BE2C (cell line): ENCODE results near the gene SMOC1.

Experiments
- DNase-seq: peaks from one replicate; pipeline ENCODE4 v3.0.0-alpha.2; 2020
- H3K27me3 ChIP-seq: fragments of 250-450 bp; sonication (Bioruptor Pico); 2 replicates; pipeline ENCODE4 v1.5.1; 2020; ENCODE audit warnings: mild to moderate bottlenecking
- H3K36me3 ChIP-seq: fragments of 250-450 bp; sonication (Bioruptor Pico); 2 replicates; pipeline ENCODE4 v1.5.1; 2020; ENCODE audit warnings: mild to moderate bottlenecking
- H3K4me1 ChIP-seq: fragments of 250-450 bp; sonication (Bioruptor Pico); 2 replicates; pipeline ENCODE4 v1.5.1; 2020
- H3K4me3 ChIP-seq: 2 replicates; pipeline ENCODE4 v1.5.1; 2011; ENCODE audit warnings: low read depth, low read length
- H3K9me3 ChIP-seq: fragments of 250-450 bp; sonication (Bioruptor Pico); 2 replicates; pipeline ENCODE4 v1.5.1; 2020
- TF ChIP-seq, protein P1 (sequence below): IDR thresholded peaks from 2 replicates; pipeline ENCODE4 v1.5.1; 2012; ENCODE audit warnings: mild to moderate bottlenecking, low read depth, low read length

Gene SMOC1

DNA sequence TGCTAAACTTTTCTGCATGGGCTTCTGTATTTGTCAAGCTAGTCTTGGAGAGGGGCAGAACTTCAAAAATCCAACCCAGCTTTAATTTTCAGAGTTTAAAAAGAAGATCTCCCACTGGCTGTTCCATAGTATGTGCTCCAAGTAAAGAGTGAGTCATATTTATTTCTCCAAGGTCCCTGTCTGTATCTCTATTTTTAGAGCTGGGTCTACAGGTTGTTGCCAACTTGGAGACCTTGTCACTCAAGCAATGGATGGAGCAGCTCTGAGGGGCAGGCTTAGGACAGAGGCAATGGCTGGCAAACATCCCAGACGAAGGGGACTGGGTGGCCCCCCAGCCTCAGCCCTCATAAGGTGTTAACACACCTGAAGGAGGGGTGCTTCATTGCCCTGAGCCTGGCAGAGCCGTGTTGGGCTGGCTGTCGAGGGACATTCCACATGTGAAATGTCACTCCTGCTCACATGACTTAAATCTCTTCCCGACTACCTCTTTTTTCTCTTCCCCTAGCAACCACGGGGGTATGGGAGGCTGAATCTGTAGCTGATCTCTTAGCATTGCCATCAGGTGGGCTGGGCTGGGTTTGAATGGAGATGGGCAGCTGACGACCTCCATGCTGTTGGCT lies 103.1 kb downstream of the SMOC1 start:
- Histone ChIP-seq H3K4me1 (no peaks in the 10 kb centered on the region), H3K27me3 (peaks cover 4% of the 10 kb centered on the region; the same call in 1 of the 2 replicates), H3K4me3 (no peak overlapping the region), H3K36me3 (no peaks in the 10 kb centered on the region), H3K9me3 (no peaks in the 10 kb centered on the region)
- DNase-seq = no peak
- TF ChIP-seq, protein P1, sequence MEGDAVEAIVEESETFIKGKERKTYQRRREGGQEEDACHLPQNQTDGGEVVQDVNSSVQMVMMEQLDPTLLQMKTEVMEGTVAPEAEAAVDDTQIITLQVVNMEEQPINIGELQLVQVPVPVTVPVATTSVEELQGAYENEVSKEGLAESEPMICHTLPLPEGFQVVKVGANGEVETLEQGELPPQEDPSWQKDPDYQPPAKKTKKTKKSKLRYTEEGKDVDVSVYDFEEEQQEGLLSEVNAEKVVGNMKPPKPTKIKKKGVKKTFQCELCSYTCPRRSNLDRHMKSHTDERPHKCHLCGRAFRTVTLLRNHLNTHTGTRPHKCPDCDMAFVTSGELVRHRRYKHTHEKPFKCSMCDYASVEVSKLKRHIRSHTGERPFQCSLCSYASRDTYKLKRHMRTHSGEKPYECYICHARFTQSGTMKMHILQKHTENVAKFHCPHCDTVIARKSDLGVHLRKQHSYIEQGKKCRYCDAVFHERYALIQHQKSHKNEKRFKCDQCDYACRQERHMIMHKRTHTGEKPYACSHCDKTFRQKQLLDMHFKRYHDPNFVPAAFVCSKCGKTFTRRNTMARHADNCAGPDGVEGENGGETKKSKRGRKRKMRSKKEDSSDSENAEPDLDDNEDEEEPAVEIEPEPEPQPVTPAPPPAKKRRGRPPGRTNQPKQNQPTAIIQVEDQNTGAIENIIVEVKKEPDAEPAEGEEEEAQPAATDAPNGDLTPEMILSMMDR = no peak

DNA sequence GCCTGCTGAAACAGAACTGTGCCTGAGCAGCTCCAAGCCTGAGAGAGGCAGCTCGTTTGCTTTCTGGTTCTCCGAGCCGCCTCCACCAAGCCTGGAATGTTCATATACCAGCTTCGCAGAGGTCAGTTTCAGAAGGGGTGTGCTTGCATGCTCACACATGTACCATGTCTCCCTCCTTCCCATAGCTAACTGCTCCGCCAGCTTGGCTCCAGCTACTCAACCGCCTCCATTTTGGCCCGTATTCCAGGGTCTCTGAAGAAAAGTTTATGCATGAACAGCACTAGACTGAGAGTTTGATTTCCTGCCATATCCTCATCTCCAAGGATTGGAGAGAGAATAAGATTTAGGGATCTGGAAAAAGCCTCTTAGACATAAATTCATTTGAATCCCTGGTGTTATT lies 103.7 kb downstream of the SMOC1 start:
- Histone ChIP-seq H3K9me3 (no peaks in the 10 kb centered on the region), H3K36me3 (no peaks in the 10 kb centered on the region), H3K27me3 (peaks cover 4% of the 10 kb centered on the region; the same call in 1 of the 2 replicates), H3K4me3 (no peak overlapping the region), H3K4me1 (no peaks in the 10 kb centered on the region)
- DNase-seq = no peak
- TF ChIP-seq, protein P1 = no peak

DNA sequence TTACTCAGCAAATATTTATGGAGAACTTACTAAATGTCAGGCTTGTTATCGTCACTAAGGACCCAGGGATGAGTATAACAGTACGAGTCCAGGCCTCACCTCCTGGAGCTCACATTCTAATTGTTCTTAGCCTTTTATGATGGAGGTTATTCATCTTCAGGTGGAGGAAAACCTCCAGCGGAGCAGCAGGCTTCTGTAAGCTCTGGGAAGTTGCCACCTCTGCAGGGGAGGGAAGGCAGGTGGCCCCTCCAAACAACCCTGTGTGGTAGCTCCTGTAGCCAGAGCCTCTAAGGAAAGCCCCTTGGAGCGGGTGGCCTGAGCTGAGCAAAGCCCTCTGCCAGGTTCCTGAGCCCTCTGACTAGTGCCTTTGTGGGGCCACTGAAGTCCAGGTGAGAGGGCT lies 104.1 kb downstream of the SMOC1 start:
- TF ChIP-seq, protein P1 = no peak
- DNase-seq = no peak
- Histone ChIP-seq H3K9me3 (no peaks in the 10 kb centered on the region), H3K4me1 (no peaks in the 10 kb centered on the region), H3K36me3 (no peaks in the 10 kb centered on the region), H3K4me3 (no peak overlapping the region), H3K27me3 (peaks cover 4% of the 10 kb centered on the region; the same call in 1 of the 2 replicates)

DNA sequence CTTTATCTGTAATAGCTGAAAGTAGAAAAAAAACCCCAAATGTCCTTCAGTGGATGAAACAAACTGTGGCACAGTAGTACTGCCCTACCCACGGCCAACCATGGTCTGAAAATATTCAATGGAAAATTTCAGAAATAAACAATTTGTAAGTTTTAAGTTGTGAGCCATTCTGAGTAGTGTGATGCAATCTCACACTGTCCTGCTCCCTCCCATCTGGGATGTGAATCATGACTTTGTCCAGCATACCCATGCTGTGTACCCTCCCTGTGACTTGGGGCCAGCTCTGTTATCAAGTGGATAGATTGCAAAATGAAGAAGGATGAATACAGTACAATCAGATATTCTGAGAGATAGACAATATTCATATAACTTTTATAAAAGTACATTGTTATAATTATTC lies 106.2 kb downstream of the SMOC1 start:
- DNase-seq = no peak
- no peaks in the 10 kb centered on the region for H3K9me3 ChIP-seq

DNA sequence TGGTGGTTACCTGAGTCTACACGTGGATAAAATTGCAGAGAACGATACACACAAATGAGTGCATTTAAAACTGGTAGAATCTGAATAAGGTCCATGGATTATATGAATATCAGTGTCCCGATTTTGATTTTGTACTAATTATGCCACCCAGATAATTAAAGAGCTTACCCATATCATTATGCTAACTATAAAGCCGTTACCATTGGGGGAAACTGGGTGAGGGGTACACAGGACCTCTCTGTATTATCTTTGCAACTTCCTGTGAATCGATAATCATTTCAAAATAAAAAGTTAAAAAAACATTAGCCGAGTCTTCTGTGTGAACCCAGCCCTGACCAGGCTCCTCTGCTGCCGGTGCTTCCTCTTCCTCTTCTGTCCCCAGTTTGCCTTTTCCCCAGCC lies 107.1 kb downstream of the SMOC1 start:
- Histone ChIP-seq H3K4me1 (no peaks in the 10 kb centered on the region), H3K27me3 (peaks cover 13% of the 10 kb centered on the region), H3K4me3 (no peak overlapping the region), H3K9me3 (no peaks in the 10 kb centered on the region), H3K36me3 (no peaks in the 10 kb centered on the region)
- TF ChIP-seq, protein P1 = no peak
- DNase-seq = no peak

More for the DNA sequence above, 106.2 kb downstream of the SMOC1 start:
- no peaks in the 10 kb centered on the region for H3K36me3 ChIP-seq
- TF ChIP-seq, protein P1 = no peak
- H3K27me3 ChIP-seq = peaks cover 13% of the 10 kb centered on the region
- H3K4me1 ChIP-seq = no peaks in the 10 kb centered on the region
- no peak overlapping the region for H3K4me3 ChIP-seq

DNA sequence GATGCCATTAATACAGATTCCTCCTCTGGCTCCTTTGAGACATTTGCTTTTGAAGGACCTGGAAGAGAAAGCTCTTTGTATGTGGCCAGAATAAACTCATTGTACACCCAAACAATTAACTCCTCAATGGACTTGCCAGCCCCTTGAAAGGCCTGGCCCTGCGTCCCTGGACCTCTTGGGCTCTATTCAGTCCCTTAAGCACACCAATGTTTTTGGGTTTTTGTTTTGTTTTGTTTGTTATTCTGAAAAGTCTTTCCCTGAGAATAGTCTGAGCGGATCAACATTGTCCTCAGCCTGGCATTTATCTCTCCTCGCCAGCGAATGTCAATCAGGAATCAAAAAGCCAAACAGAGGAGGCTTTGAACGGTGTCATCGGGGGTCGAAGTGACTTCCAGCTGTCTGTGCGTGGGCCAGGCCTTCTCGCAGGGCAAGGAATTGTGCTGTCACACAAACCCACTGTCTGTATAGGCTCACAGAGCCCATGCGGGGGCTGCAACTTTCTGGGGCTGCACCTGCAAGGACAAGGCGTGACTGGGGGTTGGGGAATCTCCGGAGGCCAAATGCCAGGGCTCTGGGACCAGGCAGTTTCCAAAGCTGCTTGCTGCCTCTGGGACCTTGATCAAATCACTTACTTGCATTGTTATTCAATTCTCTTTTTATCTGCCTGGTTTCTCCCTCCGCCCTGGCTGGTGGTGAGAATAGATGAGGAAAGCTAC lies 108.3 kb downstream of the SMOC1 start:
- no peak for DNase-seq
- peaks cover 14% of the 10 kb centered on the region for H3K27me3 ChIP-seq

More for the DNA sequence above, 108.3 kb downstream of the SMOC1 start:
- Histone ChIP-seq H3K4me3 (no peak overlapping the region), H3K4me1 (no peaks in the 10 kb centered on the region), H3K36me3 (no peaks in the 10 kb centered on the region), H3K9me3 (no peaks in the 10 kb centered on the region)
- TF ChIP-seq, protein P1 = no peak
